NCI-H524 (cell line): Measurements from ENCODE around the gene CSAD.
"Not testable (repeated sequence)": the region's sequence is repeated elsewhere in the genome, so short reads cannot be mapped to it uniquely, and the experiment has no call there.

Source experiments
- DNase-seq, 2 experiments: peaks; one replicate each; lab custom pipeline; 2025; lab: John Stamatoyannopoulos, UW

The CSAD gene

GRCh38 chr12:53145383-53146260 is 35.1 kb downstream of the CSAD start:
- DNase-seq, result no peak

GRCh38 chr12:53143355-53143754 is 37.4 kb downstream of the CSAD start:
- DNase-seq, result no peak

DNA sequence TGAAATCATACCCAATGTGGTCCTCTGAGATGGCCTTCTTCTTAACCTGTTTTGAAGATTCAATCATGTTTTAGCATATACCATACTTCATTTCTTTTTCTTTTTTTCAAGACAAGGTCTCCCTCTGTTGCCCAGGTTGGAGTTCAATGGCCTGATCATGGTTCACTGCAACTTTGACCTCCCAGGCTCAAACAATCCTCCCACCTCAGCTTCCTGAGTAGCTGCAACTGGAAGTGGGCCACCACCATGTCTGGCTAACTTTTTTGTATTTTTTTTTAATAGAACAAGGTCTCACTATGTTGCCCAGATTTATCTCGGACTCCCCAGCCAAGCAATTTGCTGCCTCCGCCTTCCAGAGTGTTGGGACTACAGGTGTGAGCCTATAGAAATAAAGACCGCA is 47.0 kb downstream of the CSAD start:
- no peak for DNase-seq

DNA sequence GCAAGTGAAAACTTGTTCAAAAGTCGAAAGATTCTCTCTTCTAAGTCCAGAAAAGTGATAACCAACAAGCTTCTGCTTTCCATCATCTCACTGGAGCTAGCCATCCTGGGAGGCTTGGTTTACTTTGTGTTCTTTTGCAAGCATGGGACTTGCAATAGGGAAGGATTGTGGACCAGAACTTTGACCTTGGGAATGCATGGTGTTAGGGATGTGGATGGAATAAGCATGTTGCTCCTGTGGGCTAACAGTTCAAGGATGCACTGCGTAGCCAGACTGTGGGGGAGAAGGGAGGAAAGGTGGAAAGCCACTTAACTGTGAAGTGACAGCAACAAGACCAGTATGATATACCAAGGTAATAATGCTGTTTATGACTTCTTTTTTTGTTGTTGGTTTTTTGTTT is 48.9 kb downstream of the CSAD start:
- DNase-seq, result no peak

DNA sequence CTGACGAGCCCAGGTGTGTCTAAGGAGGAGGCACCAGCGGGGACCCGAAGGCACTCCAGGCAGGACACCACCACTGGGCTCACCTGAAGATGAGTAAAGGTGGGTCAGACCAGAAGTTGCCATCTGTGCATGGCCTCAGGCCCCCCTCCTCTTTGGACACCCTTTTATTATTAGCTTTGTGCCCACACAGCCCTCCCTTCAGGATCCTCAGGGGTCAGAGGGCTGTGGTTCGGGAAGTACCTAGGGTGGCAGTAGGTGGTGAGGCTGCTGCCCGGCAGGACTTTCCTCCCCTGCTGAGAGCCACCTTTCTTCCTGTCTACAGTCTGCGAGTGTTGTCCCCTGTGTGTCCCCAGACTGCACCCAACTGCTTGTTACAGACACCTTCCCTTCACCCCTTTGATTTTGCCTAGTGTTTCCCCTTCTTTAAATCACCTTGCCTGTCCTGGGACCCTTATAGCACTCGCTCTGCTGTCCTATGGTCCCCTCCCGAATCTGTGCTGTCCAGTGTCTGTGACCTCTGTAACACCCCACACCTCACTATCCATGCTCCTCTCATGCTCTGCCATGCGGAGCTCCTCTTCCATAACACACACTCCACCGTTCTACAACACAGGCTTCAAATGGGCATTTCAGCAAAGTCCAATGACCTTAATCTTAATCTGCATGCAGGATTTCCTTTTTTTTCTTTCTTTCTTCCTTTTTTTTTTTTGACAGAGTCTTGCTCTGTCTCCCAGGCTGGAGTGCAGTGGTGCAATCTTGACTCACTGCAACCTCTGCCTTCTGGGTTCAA is 51.8 kb downstream of the CSAD start:
- no peak for DNase-seq

DNA sequence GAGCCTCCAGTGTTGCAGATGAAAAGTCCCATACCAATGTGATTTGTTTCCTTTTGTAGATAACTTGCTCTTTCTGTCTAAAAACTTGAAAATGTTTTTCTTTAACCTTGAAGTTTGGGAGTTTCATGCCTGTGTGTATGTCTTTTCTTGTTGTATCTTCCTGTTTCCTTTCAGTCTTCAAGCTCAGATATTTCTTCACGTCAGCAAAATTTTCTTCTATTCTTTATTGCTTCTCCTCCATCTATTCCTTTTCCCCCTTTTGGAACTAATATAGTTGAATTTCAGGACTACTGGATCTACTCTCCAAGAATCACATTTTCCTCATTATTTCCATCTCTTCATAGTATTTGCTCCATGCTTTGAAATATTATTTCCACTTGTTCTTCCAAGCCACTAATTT is 53.6 kb downstream of the CSAD start:
- no peak for DNase-seq

DNA sequence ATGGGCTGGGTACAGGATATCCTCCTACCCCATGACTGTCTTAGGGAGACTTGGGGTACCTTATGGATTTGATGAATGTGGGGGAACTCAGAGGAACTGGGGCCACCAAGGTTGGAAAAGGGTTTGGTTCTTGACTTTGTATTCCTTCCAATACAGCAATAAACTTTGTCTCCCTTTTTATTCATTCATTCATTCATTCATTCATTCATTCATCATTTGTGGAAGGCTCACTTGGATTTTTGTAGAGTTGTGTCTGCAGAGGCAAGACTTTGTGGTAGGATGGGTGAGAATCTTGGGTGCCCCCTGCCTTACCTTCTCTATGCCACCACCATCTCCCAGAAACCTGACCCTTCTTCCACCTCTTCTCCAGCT is 56.4 kb downstream of the CSAD start:
- no peak for DNase-seq

- DNase-seq, result no peak
Observed at GRCh38 chr12:53123578-53124351, 57.0 kb downstream of the CSAD start.

- DNase-seq, result no peak
Observed at GRCh38 chr12:53122961-53123468, 57.7 kb downstream of the CSAD start.

GRCh38 chr12:53120685-53121525 is 59.8 kb downstream of the CSAD start:
- DNase-seq, result no peak

DNA sequence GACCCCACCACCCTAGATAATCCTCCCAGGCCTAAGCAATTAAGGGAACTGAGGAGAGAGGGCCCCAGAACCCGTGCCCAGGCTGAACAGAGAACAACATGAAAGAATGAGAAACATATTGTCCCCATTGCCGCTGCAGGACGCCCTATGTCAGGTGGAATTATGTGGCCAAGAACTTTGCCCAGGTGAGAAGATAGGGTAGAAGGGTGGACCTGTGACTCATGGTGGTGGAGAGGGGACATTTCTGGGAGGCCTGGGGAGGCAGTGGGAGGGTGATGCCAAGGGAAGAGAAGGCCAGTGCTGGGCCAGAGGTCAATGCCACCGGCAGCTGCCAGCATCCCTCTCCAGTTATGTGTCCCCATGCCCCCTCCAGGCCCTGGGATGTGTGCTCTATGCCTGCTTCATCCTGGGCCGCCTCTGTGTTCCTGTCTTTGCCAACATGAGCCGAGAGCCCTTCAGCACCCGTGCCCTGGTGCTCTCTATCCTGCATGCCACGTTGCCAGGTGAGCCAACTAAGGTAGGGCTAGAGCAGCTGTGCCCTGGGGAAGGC is 61.9 kb downstream of the CSAD start:
- no peak for DNase-seq

DNA sequence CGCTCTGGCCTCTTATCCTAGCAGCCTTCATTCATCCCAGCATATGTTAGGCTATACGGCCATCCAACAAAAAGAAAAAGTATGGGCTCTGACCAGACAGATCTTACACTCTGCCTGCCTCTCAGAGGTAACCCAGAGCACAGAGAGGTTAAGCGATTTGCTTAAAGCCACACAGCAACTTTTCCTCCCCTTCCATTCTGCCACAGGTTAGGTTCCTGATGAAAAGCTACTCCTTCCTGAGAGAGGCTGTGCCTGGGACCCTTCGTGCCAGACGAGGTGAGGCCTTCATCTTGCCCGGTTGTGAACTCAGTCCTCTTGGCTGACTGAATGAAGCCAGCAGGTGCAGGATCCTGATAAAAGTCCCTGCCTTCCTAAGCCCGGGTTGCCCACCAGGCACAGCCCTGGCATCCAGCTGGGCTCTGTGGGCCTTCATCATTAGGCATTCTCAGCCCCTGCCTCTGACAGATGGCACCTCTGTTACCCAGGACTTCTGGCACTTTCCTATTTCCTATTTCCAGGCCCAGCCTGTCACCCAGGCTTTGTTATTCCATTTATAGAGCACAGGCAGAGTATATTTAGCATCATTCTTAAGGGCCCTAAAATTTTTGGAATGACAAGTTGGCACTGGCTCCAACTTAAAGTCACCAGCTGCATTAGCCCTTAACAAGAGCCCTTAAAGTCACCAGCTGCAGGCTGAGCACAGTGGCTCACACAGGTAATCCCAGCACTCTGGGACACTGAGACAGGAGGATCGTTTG is 64.7 kb downstream of the CSAD start:
- DNase-seq, result peak; percentile 75 to 83

- DNase-seq, result no peak
Observed at GRCh38 chr12:53115112-53115890, 65.4 kb downstream of the CSAD start.

GRCh38 chr12:53113951-53114350 is 66.8 kb downstream of the CSAD start:
- DNase-seq, result no peak

DNA sequence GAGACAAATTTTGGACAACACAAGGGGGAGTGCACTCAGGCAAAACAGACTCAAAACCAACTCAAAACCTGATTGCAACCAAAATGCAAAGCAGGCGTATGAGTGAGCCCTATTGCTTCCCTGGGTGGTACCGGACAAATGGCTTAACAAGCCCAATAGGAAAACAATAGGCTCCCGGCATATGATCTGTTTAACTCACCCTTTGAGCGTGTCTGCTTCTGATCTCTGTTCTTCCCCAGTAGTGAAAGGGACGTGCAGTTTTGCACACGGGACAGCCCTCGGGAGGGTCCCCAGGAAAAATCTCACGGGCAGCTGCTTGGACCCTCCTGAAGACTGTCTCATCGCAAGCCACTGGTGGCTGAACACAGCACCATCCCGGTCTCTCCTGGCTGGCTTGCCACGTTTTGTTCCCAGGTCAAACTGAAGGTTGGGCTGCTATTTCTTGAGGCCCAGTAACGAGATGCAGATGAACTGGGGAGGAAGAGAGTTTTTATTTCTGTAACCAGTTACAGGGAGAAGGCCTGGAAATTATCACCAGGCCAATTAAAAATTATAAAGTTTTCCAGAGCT is 67.5 kb downstream of the CSAD start:
- DNase-seq, result no peak

DNA sequence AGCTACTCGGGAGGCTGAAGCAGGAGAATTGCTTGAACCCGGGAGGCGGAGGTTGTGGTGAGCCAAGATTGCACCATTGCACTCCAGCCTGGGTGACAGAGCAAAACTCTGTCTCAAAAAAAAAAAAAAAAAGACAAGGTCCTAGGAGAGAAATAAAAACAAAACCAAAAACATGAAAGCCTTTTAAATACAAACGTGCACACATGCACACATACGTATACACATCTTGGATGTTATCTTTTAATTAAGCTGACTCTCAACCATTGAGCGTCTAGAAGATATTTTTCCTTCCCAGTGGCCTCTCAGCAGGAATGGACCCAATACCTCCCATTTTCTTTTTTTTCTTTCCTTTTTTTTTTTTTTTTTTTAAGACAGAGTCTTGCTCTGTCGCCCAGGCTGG is 68.3 kb downstream of the CSAD start:
- DNase-seq, result not testable (repeated sequence)
